Colonic mucosa (tissue), 4 donors: ENCODE measurements around the gene NT5DC1. TPM values are rescaled to one million over a fixed set of nuclear protein-coding genes. Genes with fewer than 3 reads are reported as not detected.

Source experiments
- DNase-seq: peaks from one replicate; pipeline ENCODE4 v3.0.0-alpha.2; 2020
- H3K27ac ChIP-seq: fragments of 200-600 bp; one replicate; pipeline ENCODE4 v1.8.0; 2021
- H3K27me3 ChIP-seq: fragments of 200-600 bp; one replicate; pipeline ENCODE4 v1.8.0; 2021
- H3K36me3 ChIP-seq: fragments of 200-600 bp; one replicate; pipeline ENCODE4 v1.8.0; 2021
- H3K4me1 ChIP-seq: fragments of 200-600 bp; one replicate; pipeline ENCODE4 v1.8.0; 2021; ENCODE audit warnings: mild to moderate bottlenecking
- H3K4me3 ChIP-seq: fragments of 200-600 bp; one replicate; pipeline ENCODE4 v1.8.0; 2021
- H3K9ac ChIP-seq, 2 donors: one replicate each; pipeline ENCODE4 v1.7.0; 2013; ENCODE audit warnings: control low read depth in 2 of 2, low read depth in 2 of 2, low read length in 2 of 2
- H3K9me3 ChIP-seq: fragments of 200-600 bp; one replicate; pipeline ENCODE4 v1.8.0; 2021
- intact Hi-C: fragments of 100-400 bp; cut with DNase I; formaldehyde crosslinking; loops from one replicate; pipeline ENCODE4 v1.14.1; 2022
- total RNA-seq, 2 donors: library from RNA; stranded (reverse); fragmentation: NEBNext Ultra II Directional in 1 of 2; extraction: Animal tissue kit (Norgen Biotek cat#: 25700) in 1 of 2; gene quantifications; one replicate each; pipeline ENCODE4 v1.2.1, GENCODE V29; 2021
- TF ChIP-seq, protein P1 (sequence below): fragments of 200-600 bp; IDR thresholded peaks from one replicate; pipeline ENCODE4 v1.8.0; 2022; ENCODE audit warnings: antibody characterized with exemption, mild to moderate bottlenecking
- donor health status: healthy.
- donor health status: DM: no; HTN: no; CAD: no.
- donor health status: DM: no; HTN: no; CAD: no.

The NT5DC1 gene
- total RNA-seq, 2 donors from 2014 or later: 49.8 to 50.1 TPM

DNA sequence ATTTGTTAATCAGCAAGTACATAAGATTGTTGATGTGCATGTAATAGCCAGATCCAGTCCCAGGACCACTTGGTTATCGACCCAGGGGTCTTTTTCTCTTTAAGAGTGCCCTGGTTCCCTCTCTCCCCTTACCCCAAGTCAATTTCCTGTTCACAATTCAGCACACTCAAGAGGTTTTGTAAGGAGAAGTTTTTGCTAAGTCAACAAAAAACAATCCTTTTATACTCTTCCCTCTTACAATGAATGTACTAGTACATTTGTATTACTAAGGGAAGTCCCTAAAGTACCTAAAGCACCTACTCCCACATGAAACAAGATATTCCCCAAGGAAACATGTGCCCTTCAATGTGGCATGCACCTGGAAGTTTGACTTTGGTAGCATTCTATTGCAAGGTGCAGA is 1.6 kb upstream of the NT5DC1 start:
- no peak overlapping the region for H3K27ac ChIP-seq
- H3K4me3 ChIP-seq: no peak overlapping the region
- peaks cover 7% of the 10 kb centered on the region for H3K4me1 ChIP-seq
- no peak for DNase-seq
- peak overlapping the region in 1 of 2 donors; percentile 6 for H3K9ac ChIP-seq
- intact Hi-C loops: no loop called here
- no peaks in the 10 kb centered on the region for H3K9me3 ChIP-seq
- H3K36me3 ChIP-seq: no peaks in the 10 kb centered on the region
- H3K27me3 ChIP-seq: no peaks in the 10 kb centered on the region
- TF ChIP-seq, protein P1, sequence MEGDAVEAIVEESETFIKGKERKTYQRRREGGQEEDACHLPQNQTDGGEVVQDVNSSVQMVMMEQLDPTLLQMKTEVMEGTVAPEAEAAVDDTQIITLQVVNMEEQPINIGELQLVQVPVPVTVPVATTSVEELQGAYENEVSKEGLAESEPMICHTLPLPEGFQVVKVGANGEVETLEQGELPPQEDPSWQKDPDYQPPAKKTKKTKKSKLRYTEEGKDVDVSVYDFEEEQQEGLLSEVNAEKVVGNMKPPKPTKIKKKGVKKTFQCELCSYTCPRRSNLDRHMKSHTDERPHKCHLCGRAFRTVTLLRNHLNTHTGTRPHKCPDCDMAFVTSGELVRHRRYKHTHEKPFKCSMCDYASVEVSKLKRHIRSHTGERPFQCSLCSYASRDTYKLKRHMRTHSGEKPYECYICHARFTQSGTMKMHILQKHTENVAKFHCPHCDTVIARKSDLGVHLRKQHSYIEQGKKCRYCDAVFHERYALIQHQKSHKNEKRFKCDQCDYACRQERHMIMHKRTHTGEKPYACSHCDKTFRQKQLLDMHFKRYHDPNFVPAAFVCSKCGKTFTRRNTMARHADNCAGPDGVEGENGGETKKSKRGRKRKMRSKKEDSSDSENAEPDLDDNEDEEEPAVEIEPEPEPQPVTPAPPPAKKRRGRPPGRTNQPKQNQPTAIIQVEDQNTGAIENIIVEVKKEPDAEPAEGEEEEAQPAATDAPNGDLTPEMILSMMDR: no peak

DNA sequence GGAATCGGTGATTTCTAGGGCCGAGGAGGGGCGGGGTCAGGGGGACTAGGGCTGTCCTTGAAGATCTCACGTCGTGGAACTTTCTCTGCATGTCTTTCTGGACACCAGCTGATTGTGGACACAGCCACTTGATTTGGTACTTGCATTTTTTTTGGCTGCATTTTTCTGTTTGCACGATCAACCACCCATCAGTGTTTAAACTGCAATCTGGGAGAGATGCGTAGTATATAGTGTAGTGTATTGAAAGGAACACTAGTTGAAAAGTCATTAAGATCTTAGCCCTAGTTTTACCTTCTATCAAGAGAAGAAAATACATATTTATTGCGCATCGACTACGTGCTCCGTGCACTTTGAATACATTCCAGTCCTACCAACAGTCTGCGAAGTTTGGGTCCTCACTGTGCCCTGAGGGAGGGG is 657 bp downstream of the NT5DC1 start:
- no peaks in the 10 kb centered on the region for H3K27me3 ChIP-seq
- TF ChIP-seq, protein P1: no peak
- DNase-seq: peak; percentile 89

DNA sequence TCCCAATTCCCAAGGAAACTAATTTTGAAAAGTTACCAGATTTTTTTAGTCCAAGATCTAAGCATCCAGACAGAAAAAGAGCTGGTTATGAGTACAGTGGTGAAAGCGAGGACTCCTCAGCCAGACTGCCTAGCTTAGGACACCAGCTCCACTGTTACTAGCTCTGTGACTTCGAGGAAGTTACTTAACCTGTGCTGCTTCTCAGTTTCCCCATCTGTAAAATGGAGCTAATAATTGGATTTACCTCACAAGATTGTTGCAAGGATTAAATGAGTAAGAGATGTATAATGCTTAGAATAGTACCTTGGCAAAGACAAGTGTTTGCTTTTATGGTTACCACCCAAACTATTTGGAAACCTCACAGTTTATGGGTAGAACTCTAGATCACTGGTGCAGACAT is 1.1 kb downstream of the NT5DC1 start:
- intact Hi-C loops: no loop called here
- Histone ChIP-seq H3K4me3 (peak overlapping the region; percentile 89), H3K9ac (peak overlapping the region in 1 of 2 donors; percentile 76), H3K27me3 (no peaks in the 10 kb centered on the region), H3K36me3 (no peaks in the 10 kb centered on the region), H3K4me1 (peaks cover 7% of the 10 kb centered on the region), H3K9me3 (no peaks in the 10 kb centered on the region), H3K27ac (no peak overlapping the region)
- TF ChIP-seq, protein P1: no peak
- DNase-seq: no peak

More for the DNA sequence above, 657 bp downstream of the NT5DC1 start:
- no peaks in the 10 kb centered on the region for H3K9me3 ChIP-seq
- peaks cover 7% of the 10 kb centered on the region for H3K4me1 ChIP-seq
- intact Hi-C loops: no loop called here
- peak overlapping the region; percentile 97 for H3K27ac ChIP-seq
- peak overlapping the region; percentile 89 for H3K4me3 ChIP-seq
- no peaks in the 10 kb centered on the region for H3K36me3 ChIP-seq
- H3K9ac ChIP-seq: peak overlapping the region; percentile 76 to 87

DNA sequence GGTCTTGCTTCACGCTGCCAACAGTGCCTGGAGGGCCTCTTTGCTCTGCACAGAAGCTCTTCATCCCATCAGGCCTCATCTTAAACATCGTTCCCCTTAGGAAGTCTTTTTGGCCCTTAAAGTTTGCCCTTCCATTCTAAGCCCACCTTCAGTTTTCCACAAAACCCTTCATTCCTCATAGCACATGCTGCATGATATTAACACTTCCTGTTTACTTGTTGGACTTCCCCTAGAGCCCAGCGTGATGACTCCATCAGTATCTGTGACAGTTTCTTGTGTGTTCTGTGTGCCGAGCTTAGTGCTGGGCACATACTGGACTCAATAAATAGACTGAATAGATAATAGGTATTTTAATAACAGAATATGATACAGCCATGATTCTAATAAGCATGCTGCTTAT is 2.2 kb downstream of the NT5DC1 start:
- intact Hi-C loops: no loop called here
- Histone ChIP-seq H3K4me1 (peaks cover 7% of the 10 kb centered on the region), H3K27ac (no peak overlapping the region)

DNA sequence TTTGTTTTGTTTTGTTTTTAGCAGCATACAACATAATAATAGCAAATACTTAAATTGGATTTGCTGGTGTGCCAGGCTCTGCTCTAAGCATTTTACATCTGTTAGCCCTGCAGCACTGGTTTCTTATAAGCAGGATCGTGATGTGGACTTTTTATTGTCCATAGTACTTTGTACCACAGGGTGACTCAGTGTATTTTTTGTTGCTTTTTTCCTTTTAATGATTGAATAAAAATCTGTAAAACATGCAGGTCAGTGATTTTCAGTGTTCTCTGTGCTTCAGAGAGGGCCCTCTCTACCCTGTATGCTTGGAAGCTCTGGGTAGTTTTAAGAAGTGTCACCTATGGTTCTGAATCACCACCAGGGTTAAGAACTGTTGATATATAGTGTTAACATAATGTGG is 4.0 kb downstream of the NT5DC1 start:
- Histone ChIP-seq H3K9me3 (no peaks in the 10 kb centered on the region), H3K27me3 (no peaks in the 10 kb centered on the region), H3K27ac (no peak overlapping the region), H3K9ac (no peak overlapping the region), H3K36me3 (no peaks in the 10 kb centered on the region), H3K4me1 (peaks cover 7% of the 10 kb centered on the region), H3K4me3 (no peak overlapping the region)
- intact Hi-C loops: no loop called here
- TF ChIP-seq, protein P1: no peak
- no peak for DNase-seq

More for the DNA sequence above, 2.2 kb downstream of the NT5DC1 start:
- no peaks in the 10 kb centered on the region for H3K9me3 ChIP-seq
- TF ChIP-seq, protein P1: no peak
- H3K9ac ChIP-seq: peak overlapping the region in 1 of 2 donors; percentile 2
- no peaks in the 10 kb centered on the region for H3K36me3 ChIP-seq
- H3K27me3 ChIP-seq: no peaks in the 10 kb centered on the region
- no peak overlapping the region for H3K4me3 ChIP-seq
- no peak for DNase-seq

DNA sequence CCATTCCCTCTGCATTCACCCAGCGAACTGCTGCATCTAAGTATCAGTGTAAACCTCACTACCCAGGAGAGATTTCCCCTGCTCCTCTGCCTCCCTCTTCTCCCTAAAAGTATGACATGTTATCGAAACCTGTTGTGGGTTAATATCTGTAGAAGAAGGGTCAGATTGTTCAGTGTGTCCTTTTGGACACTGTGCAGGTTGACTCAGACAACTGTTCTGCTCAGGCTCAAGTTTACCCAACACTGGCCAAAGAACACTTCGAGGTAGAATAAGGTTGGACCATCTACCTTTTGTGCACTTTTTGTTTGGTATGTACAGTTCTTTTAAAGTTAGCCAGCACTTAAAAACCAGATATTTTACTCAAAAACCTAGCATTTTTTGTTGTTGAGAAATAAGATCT is 4.6 kb downstream of the NT5DC1 start:
- peaks cover 7% of the 10 kb centered on the region for H3K4me1 ChIP-seq
- TF ChIP-seq, protein P1: no peak
- no peak overlapping the region for H3K27ac ChIP-seq
- no peak overlapping the region for H3K4me3 ChIP-seq
- no peaks in the 10 kb centered on the region for H3K27me3 ChIP-seq
- intact Hi-C loops: no loop called here
- no peak overlapping the region for H3K9ac ChIP-seq
- H3K9me3 ChIP-seq: no peaks in the 10 kb centered on the region
- no peaks in the 10 kb centered on the region for H3K36me3 ChIP-seq
- DNase-seq: no peak
